ENCODE measurements around the gene BCDIN3D.
"Not testable (repeated sequence)": the region's sequence is repeated elsewhere in the genome, so short reads cannot be mapped to it uniquely, and the experiment has no call there.

BCDIN3D gene

DNA sequence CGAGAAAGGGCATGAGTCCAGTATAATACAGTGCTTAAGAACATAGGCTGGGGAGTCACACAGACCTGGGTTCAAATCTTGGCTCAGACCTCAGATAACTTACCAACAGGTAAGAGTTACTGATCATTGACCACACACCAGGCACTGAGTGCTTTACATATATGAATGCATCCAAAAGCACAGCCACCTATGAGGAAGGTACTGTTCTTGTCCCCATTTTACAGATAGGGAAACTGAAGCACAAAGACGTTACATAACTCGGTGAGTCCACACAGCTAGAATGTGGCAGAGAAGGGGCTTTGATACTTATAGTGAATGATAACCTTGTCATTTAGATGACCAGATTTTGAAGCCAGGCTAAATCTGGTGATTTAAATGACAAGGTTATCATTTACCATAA, 33.2 kb upstream of the BCDIN3D start:
- DNase-seq: no peak

DNA sequence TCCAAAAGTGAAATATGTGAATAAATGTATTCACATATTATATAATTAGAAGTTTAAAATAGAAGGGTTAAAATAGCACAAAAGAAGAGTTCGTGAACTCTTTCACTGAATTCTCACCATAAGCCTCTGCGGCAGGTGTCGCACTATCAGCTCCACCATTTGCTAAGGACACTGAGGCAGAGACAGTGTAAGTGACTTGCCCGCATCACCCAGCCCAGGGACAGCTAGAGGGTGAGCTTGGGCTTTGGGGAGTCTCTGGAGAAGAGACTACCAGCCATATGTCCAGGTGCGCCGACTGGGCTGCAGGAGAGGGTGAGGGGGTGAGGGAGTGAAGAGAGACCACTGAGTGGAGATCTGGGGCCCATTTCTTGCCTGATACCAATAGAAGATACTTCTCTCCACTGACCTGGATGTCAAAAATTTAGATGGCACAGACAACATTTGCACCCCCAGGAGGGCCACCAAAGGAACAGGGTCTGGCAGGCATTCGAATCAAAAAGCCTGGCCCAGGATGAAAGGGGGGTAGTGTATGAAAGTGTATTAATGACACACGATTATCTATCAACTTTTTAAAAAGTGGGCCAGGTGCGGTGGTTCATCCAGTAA, 32.3 kb upstream of the BCDIN3D start:
- no peak for DNase-seq

GRCh38 chr12:49874142-49874897, 31.4 kb upstream of the BCDIN3D start:
- DNase-seq: no peak

DNA sequence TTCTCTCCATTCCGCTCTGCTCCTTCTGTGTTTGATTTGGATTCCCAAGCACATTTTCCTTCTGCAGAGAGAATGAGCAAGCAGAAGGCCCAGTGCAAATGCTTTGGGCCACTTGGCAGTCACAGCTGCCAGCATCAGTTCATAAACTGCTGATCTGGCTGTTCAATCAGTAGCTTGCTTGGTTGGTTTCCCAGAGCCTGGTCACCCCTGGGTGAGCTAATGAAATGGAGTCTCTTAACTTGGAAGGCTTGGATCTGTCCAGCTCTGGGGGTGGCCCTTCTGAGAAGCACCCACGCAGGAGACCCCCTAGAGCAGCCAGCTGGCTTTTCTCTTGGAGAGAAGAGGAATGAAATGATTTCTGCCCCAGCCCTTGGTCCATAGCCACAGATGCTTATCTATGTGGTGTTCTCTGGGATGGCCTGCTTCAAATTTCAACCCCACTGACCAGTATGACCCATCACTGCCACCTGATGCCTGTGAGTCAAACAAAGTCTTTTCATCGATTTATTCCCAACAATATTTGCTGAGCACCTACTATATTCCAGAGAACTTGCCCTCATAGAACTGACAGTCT, 30.5 kb upstream of the BCDIN3D start:
- no peak for DNase-seq

DNA sequence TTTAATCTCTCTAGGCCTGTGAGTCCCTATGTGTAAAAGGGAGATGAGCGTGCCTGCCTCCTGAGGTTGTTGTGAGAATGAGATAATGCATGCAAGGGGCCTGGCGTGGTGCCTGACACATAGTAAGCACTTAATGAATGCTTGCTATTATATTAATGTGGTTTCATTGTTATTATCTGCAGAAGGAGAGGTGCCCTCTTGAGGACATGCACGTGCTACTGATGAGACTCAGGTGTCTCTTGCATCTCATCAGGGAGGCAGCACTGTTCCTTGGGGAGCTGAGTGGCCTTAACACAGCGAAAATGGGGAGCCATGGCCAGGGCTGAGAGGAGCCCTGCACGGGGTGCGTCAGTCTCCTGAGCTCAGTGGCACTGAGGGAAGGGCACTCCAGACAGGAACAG, 29.9 kb upstream of the BCDIN3D start:
- no peak for DNase-seq

GRCh38 chr12:49872381-49872780, 29.5 kb upstream of the BCDIN3D start:
- DNase-seq: no peak

DNA sequence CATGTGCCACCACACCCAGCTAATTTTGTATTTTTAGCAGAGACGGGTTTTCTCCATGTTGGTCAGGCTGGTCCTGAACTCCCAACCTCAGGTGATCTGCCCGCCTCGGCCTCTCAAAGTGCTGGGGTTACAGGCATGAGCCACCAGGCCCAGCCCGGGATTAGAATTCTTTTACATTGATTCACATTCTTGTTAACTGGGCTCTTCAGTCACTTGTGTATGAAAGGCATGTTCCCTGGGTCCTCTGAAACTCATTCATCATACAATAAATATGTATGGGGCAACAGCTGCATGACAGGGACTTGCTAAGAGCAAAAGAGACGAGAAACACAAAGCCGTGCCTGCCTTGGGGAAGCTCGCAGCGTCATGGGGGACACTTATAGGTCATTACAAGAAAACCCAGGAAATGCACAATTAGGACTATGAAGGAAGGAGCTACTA, 28.9 kb upstream of the BCDIN3D start:
- not testable (repeated sequence) for DNase-seq

DNA sequence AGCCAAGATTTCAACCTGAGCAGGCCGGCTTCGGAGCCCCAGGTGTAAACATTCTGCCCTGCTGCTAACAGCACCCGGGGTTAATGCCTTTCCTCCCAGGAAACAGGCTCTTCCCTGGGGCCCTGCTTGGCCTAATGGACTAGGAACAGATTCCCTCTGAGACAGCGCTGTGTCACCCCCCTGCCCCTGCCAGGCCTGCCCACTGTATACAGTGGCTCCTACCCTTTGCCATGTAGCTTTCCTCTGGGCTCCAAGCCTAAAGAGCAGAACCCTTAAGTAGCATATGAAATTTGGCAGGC, 28.3 kb upstream of the BCDIN3D start:
- no peak for DNase-seq

DNA sequence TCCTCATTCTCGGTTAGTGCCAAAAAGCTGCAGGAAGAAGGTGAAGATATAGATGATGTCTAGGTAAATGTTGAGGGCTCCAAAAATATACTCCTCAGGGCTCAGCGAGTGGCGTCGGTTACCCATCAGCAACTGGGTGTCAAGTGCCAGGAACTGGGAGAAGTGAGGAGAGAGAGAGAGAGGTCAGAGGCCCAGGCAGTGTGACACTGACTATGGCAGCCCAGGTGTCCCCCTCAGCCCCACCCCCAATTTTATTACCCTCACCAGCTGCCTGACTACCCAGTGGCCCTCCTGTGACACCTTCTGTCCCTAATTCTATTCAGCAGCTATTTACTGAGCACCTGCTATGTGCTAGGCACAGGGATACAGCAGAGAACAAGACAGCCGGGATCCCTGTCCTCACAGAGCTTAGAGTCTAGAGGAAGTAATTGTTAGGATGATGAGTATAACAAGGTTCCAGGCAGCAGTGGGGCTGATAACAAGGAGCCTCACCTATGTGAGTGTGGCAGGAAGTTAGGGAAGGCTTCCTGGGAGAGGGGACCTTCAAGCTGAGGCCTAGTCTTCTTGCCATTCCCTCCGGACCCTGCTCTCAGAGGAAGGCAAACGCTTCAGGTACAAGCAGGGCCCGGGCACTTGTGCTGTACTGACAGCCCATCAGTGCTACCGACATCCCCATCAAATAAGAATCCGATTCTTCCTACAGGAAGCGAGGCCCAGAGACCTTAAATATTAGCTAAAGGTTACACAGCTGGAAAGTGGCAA, 27.8 kb upstream of the BCDIN3D start:
- DNase-seq: no peak

GRCh38 chr12:49869816-49870500, 27.1 kb upstream of the BCDIN3D start:
- DNase-seq: no peak

DNA sequence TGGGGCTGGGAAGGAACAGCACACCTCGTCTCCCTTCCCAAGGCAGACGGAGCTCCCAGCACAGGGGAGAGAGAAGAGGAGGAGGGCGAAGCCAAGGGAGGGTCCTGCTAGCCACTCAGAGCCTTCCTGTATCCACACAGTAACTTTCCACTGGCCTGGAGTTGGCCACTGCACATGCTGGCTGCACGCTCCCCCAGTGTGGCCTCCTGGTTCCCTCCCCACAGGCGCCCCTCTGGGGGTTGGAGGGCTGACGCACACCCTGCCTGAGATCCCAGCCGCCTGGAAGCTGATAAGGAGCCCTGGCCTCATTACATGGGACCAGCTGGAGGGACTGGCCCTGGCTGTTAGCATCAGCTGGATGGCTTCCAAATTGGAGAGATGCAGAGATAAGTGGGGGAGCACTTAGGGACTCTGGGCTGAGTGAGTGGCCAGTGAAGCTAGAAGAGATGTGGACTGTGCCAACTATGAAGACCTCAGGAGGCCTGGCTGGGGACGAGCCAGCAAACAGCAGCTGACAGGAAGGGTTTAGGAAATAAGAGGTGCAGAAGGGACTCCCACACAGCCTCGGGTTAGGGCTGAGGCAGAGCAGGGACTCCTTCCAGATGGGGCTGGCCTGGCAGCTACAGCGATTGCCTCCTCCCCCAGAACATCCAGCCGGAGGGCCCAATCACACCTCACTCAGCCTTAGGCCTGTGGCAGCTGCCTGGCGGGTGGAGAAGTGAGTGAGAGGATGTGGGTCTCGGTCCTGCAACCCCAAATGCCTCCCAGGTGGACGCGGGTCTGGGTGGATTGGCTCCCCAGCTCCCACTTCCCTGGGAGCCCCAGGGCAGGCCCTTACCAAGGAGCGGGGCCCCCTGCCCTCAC, 26.3 kb upstream of the BCDIN3D start:
- DNase-seq: no peak

GRCh38 chr12:49868449-49868848, 25.5 kb upstream of the BCDIN3D start:
- DNase-seq: no peak

DNA sequence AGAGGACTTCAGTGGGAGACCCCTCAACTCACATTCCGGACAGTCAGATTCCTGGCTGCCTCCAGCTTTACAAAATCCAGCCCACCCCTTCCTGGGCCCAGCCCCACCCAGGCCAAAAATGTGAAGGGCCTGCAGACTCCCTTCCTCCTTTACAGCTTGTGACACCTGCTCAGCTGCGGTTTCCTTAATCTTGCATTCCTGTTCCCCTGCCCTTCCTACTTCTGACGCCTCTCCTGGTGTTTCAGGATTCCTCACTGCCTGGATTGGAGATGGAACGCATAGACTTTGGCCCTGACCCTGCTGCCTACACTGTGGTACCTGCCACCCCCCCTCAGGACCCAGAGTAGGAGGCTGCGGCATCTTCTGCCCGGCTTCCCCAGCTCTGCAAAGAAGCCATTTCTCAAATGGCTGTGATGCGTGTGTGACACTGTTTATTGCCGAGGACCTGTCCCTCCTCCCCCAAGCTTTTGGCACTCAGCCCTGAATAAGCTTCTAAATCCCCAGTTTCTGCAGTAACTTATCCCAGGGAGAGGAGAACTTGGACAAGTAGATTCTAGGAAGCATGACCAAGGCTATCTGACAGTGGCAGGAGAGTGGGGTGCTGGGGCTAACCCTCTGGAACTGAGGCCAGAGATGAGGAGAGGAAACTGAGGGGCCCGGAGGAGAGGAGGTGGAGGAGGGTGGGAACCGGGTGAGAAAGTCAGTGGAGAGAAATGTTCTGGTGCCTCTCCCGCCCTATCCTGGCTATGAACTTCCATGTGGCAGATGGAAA, 24.9 kb upstream of the BCDIN3D start:
- DNase-seq: no peak

DNA sequence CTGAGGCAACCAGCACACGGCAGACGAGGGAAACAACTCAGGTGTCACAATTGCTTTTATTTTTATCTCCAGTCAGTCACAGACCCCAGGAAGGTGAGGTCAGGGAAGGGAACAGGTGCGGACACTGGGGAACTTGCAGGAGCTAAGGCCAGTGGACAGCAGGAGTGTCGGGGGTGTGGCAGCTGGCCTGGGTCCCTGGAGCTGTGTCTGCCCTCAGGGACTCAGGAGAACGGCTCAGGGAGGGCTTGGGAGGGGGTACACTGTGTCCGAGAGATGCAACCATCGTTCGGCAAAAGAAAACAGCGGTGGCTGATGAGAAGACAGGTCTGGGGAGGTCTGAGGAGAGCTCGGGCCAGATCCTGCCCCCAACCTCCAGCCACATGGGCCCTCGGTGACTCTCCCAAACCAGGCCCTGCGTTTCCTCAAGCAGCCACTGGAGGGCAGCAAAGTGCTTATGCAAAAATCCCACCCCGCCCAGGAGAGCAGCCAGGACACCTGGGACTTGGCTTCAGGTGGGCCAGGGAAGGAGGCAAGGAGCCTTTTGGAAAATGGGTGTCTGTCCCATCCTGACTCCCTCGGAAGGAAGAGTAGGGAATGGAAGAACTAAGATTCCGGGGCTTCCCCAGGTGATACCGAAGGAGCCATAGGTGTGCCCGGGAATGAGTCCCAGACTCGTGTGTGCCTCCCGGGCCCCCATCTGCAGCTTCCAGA, 24.1 kb upstream of the BCDIN3D start:
- peak; percentile 7 for DNase-seq

- DNase-seq: no peak
Observed at GRCh38 chr12:49865782-49866135, 22.9 kb upstream of the BCDIN3D start.

DNA sequence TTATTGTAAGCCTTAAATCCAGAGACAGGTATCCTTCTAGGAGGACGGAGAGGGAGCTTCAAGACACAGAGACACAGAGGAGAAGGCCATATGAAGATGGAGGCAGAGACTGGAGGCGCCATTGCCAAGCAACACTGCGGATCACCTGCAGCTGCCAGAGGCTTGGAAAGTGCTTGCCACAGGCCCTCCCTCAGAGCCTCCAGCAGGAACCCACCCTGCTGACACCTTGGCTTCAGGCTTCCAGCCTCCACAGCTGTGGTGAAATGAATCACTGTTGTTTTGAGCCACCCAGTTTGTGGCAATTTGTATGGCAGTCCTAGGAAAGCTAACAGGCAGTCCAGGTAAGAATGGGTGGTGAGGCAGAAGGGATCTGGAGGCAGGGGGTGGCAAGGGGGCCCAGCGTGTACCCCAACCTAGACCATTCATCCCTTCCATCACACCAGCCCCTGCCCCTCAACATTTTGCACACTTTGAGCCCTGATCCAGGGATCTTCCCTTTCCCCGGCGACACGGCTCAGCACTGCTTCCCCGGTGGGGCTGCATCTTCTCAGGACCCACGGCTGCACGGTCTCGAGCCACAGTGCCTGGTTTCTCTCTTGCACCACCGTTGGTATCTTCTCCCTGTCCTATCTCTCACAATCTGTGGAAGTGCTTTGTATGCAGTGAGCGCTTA, 22.3 kb upstream of the BCDIN3D start:
- DNase-seq: no peak

GRCh38 chr12:49864798-49865090, 21.8 kb upstream of the BCDIN3D start:
- no peak for DNase-seq

GRCh38 chr12:49863946-49864797, 21.3 kb upstream of the BCDIN3D start:
- DNase-seq: no peak

- DNase-seq: not testable (repeated sequence)
Observed at GRCh38 chr12:49860921-49861320, 18.0 kb upstream of the BCDIN3D start.

Data from NK-92 treated with Interleukin-12 subunit alpha and Interleukin-12 subunit beta, amount 100 ng/mL, for 24 hours (cell line).